Naive thymus-derived CD4-positive, alpha-beta T cell (primary cell): ENCODE results near the gene VWA5B2. TPM values are rescaled to one million over a fixed set of nuclear protein-coding genes. Genes with fewer than 3 reads are reported as not detected.

Experiments
- ATAC-seq: fragments of 150-1000 bp; cut with Tn5 transposase; 2 replicates; pipeline ENCODE4 v1.10.0; 2021; ENCODE audit warnings: mild to moderate bottlenecking, moderate library complexity
- CTCF ChIA-PET: fragments of 350-600 bp; sonication (Branson Sonifier 250); formaldehyde crosslinking; loops from one replicate; lab custom pipeline; 2021; ENCODE audit warnings: antibody characterized with exemption; lab: Charles Lee
- POLR2A ChIA-PET: fragments of 350-600 bp; sonication (Branson Sonifier 250); formaldehyde crosslinking; loops from one replicate; lab custom pipeline; 2021; ENCODE audit warnings: antibody characterized with exemption, inconsistent platforms; lab: Charles Lee
- DNase-seq, 9 donors: peaks; one replicate each; pipeline versions ENCODE4 v3.0.0 to v3.0.0-alpha.2; 2020 to 2022; ENCODE audit warnings: mixed read lengths in 1 of 9
- H3K27ac ChIP-seq: one replicate; pipeline ENCODE4 v1.7.0; 2013; ENCODE audit warnings: mild to moderate bottlenecking, low read depth, low read length, moderate library complexity
- H3K27me3 ChIP-seq, 2 donors: one replicate each; pipeline ENCODE4 v1.7.0; 2013; ENCODE audit warnings: low read length in 2 of 2, mild to moderate bottlenecking in 2 of 2, moderate library complexity in 2 of 2; ENCODE audit not compliant: control insufficient read depth in 2 of 2, insufficient read depth in 2 of 2
- H3K36me3 ChIP-seq, 3 experiments: 1 replicate in 2 of 3; 2 replicates in 1 of 3; pipeline ENCODE4 v1.7.0; 2013; ENCODE audit warnings: low read length in 3 of 3, mild to moderate bottlenecking in 3 of 3, moderate library complexity in 1 of 3; ENCODE audit not compliant: insufficient read depth in 3 of 3, control insufficient read depth in 2 of 3
- H3K4me1 ChIP-seq, 2 donors: one replicate each; pipeline ENCODE4 v1.7.0; 2013; ENCODE audit warnings: low read length in 2 of 2, mild to moderate bottlenecking in 2 of 2, moderate library complexity in 1 of 2; ENCODE audit not compliant: control insufficient read depth in 2 of 2, insufficient read depth in 2 of 2
- H3K4me3 ChIP-seq: 2 replicates; pipeline ENCODE4 v1.7.0; 2013; ENCODE audit warnings: mild to moderate bottlenecking, low read length
- H3K9me3 ChIP-seq, 3 experiments: 1 replicate in 2 of 3; 2 replicates in 1 of 3; pipeline ENCODE4 v1.7.0; 2013; ENCODE audit warnings: low read length in 3 of 3; ENCODE audit not compliant: control insufficient read depth in 2 of 3
- H3K27ac Mint-ChIP-seq, 9 donors: one replicate each; pipeline ENCODE4 v1.8.0; 2020 to 2022; ENCODE audit warnings: mixed read lengths in 9 of 9, mild to moderate bottlenecking in 8 of 9, moderate library complexity in 5 of 9, inconsistent platforms in 2 of 9
- H3K27me3 Mint-ChIP-seq, 5 donors: one replicate each; pipeline ENCODE4 v1.8.0; 2021 to 2022; ENCODE audit warnings: mixed read lengths in 5 of 5, mild to moderate bottlenecking in 1 of 5
- H3K36me3 Mint-ChIP-seq, 5 donors: one replicate each; pipeline ENCODE4 v1.8.0; 2020 to 2022; ENCODE audit warnings: mixed read lengths in 5 of 5, mild to moderate bottlenecking in 3 of 5, inconsistent platforms in 1 of 5
- H3K4me1 Mint-ChIP-seq, 7 donors: one replicate each; pipeline ENCODE4 v1.8.0; 2020 to 2022; ENCODE audit warnings: mixed read lengths in 7 of 7, mild to moderate bottlenecking in 3 of 7, inconsistent platforms in 1 of 7
- H3K4me3 Mint-ChIP-seq, 10 donors: one replicate each; pipeline ENCODE4 v1.8.0; 2020 to 2022; ENCODE audit warnings: mild to moderate bottlenecking in 10 of 10, mixed read lengths in 10 of 10, moderate library complexity in 6 of 10, inconsistent platforms in 2 of 10
- H3K9me3 Mint-ChIP-seq, 11 donors: one replicate each; pipeline ENCODE4 v1.8.0; 2020 to 2022; ENCODE audit warnings: mixed read lengths in 11 of 11, mild to moderate bottlenecking in 4 of 11, inconsistent platforms in 1 of 11, moderate library complexity in 1 of 11
- intact Hi-C, 2 donors: fragments of 100-400 bp; cut with micrococcal nuclease; formaldehyde crosslinking; loops; one replicate each; pipeline ENCODE4 v1.15.1; 2023
- polyA plus RNA-seq, 2 donors: library from polyadenylated mRNA; unstranded; fragments of 300-500 nt; fragmentation: Illumina TruSeq; gene quantifications; one replicate each; pipeline ENCODE4 v1.2.3, GENCODE V29; 2021
- total RNA-seq, 6 experiments: library from RNA in 5 of 6; stranded (reverse) in 5 of 6; gene quantifications; 1 replicate in 5 of 6; 2 replicates in 1 of 6; pipeline ENCODE4 v1.2.3 and lab custom pipeline; 2021 to 2026

The VWA5B2 gene
- total and polyA plus RNA-seq, 7 experiments from 2014 or later, result not detected

GRCh38 chr3:184233127-184233843 lies 3.9 kb downstream of the VWA5B2 start:
- ChIA-PET CTCF (no interaction called here), POLR2A (no interaction called here)
- peak overlapping the region in 1 of 10 donors; percentile 68 for H3K4me3 Mint-ChIP-seq
- H3K27me3 Mint-ChIP-seq, result peaks cover 30 to 39% (median 33%) of the 10 kb centered on the region in 5 donors
- ATAC-seq, result no peak
- Histone ChIP-seq H3K9me3 (no peaks in the 10 kb centered on the region), H3K36me3 (no peaks in the 10 kb centered on the region), H3K27ac (no peak overlapping the region), H3K4me3 (no peak overlapping the region), H3K27me3 (peaks cover 4 to 12% of the 10 kb centered on the region in 2 donors), H3K4me1 (peaks cover 0 to 5% of the 10 kb centered on the region in 2 donors)
- intact Hi-C loops, result no loop called here
- DNase-seq, result no peak
- H3K4me1 Mint-ChIP-seq, result peaks cover 8 to 14% (median 10%) of the 10 kb centered on the region in 7 donors
- no peaks in the 10 kb centered on the region for H3K9me3 Mint-ChIP-seq
- H3K36me3 Mint-ChIP-seq, result no peaks in the 10 kb centered on the region
- H3K27ac Mint-ChIP-seq, result no peak overlapping the region

GRCh38 chr3:184234224-184234623 lies 4.8 kb downstream of the VWA5B2 start:
- no peak overlapping the region for H3K27ac Mint-ChIP-seq
- ChIA-PET CTCF (no interaction called here), POLR2A (no interaction called here)
- DNase-seq, result no peak
- H3K27me3 Mint-ChIP-seq, result peaks cover 22 to 30% (median 24%) of the 10 kb centered on the region in 5 donors
- Histone ChIP-seq H3K4me1 (no peaks in the 10 kb centered on the region), H3K36me3 (no peaks in the 10 kb centered on the region), H3K9me3 (no peaks in the 10 kb centered on the region), H3K27ac (no peak overlapping the region), H3K27me3 (peaks cover 4 to 12% of the 10 kb centered on the region in 2 donors), H3K4me3 (no peak overlapping the region)
- intact Hi-C loops, result no loop called here
- peaks cover 0 to 2% (median 0%) of the 10 kb centered on the region in 11 donors for H3K9me3 Mint-ChIP-seq
- H3K4me3 Mint-ChIP-seq, result no peak overlapping the region
- ATAC-seq, result no peak
- H3K4me1 Mint-ChIP-seq, result peaks cover 4 to 11% (median 8%) of the 10 kb centered on the region in 7 donors
- no peaks in the 10 kb centered on the region for H3K36me3 Mint-ChIP-seq

- Histone ChIP-seq H3K36me3 (no peaks in the 10 kb centered on the region), H3K27me3 (peaks cover 4 to 9% of the 10 kb centered on the region in 2 donors), H3K27ac (no peak overlapping the region), H3K4me1 (no peaks in the 10 kb centered on the region), H3K9me3 (no peaks in the 10 kb centered on the region), H3K4me3 (no peak overlapping the region)
- Mint-ChIP-seq H3K4me1 (peaks cover 4 to 11% (median 8%) of the 10 kb centered on the region in 7 donors), H3K4me3 (no peak overlapping the region), H3K36me3 (no peaks in the 10 kb centered on the region), H3K27ac (no peak overlapping the region), H3K27me3 (peaks cover 22 to 28% (median 24%) of the 10 kb centered on the region in 5 donors), H3K9me3 (peaks cover 0 to 2% (median 0%) of the 10 kb centered on the region in 11 donors)
- intact Hi-C loops, result no loop called here
- no peak for DNase-seq
- no peak for ATAC-seq
- ChIA-PET POLR2A (no interaction called here), CTCF (no interaction called here)
These were observed 5.4 kb downstream of the VWA5B2 start for GRCh38 chr3:184234671-184235380.

- ChIA-PET CTCF (no interaction called here), POLR2A (no interaction called here)
- Histone ChIP-seq H3K27me3 (peaks cover 4 to 8% of the 10 kb centered on the region in 2 donors), H3K4me3 (no peak overlapping the region), H3K36me3 (no peaks in the 10 kb centered on the region), H3K4me1 (no peaks in the 10 kb centered on the region), H3K27ac (no peak overlapping the region), H3K9me3 (no peaks in the 10 kb centered on the region)
- H3K36me3 Mint-ChIP-seq, result no peaks in the 10 kb centered on the region
- peaks cover 22 to 28% (median 24%) of the 10 kb centered on the region in 5 donors for H3K27me3 Mint-ChIP-seq
- ATAC-seq (no peak), DNase-seq (no peak)
- intact Hi-C loops, result no loop called here
- H3K27ac Mint-ChIP-seq, result no peak overlapping the region
- peaks cover 0 to 2% (median 0%) of the 10 kb centered on the region in 11 donors for H3K9me3 Mint-ChIP-seq
- H3K4me3 Mint-ChIP-seq, result no peak overlapping the region
- peaks cover 4 to 11% (median 8%) of the 10 kb centered on the region in 7 donors for H3K4me1 Mint-ChIP-seq
These were observed 6.1 kb downstream of the VWA5B2 start for GRCh38 chr3:184235381-184236032.

GRCh38 chr3:184236033-184236410 lies 6.6 kb downstream of the VWA5B2 start:
- Mint-ChIP-seq H3K4me3 (no peak overlapping the region), H3K9me3 (peaks cover 0 to 2% (median 0%) of the 10 kb centered on the region in 11 donors), H3K27me3 (peaks cover 20 to 26% (median 21%) of the 10 kb centered on the region in 5 donors), H3K27ac (no peak overlapping the region), H3K4me1 (peaks cover 4 to 8% (median 6%) of the 10 kb centered on the region in 7 donors), H3K36me3 (no peaks in the 10 kb centered on the region)
- H3K4me3 ChIP-seq, result no peak overlapping the region
- DNase-seq, result no peak
- no peaks in the 10 kb centered on the region for H3K36me3 ChIP-seq
- H3K27me3 ChIP-seq, result peaks cover 4 to 6% of the 10 kb centered on the region in 2 donors
- intact Hi-C loops, result no loop called here
- ChIA-PET POLR2A (no interaction called here), CTCF (no interaction called here)
- no peak for ATAC-seq
- H3K4me1 ChIP-seq, result no peaks in the 10 kb centered on the region
- no peak overlapping the region for H3K27ac ChIP-seq
- no peaks in the 10 kb centered on the region for H3K9me3 ChIP-seq

- Mint-ChIP-seq H3K9me3 (peaks cover 0 to 2% (median 0%) of the 10 kb centered on the region in 11 donors), H3K27ac (no peak overlapping the region), H3K36me3 (no peaks in the 10 kb centered on the region), H3K4me3 (no peak overlapping the region), H3K4me1 (peaks cover 0 to 2% (median 0%) of the 10 kb centered on the region in 7 donors), H3K27me3 (peaks cover 14 to 20% (median 15%) of the 10 kb centered on the region in 5 donors)
- Histone ChIP-seq H3K36me3 (peaks cover 0 to 2% (median 0%) of the 10 kb centered on the region in 3 experiments), H3K27me3 (no peaks in the 10 kb centered on the region), H3K27ac (no peak overlapping the region), H3K4me1 (no peaks in the 10 kb centered on the region), H3K4me3 (no peak overlapping the region), H3K9me3 (no peaks in the 10 kb centered on the region)
- ATAC-seq, result no peak
- ChIA-PET POLR2A (no interaction called here), CTCF (no interaction called here)
- intact Hi-C loops, result no loop called here
- DNase-seq, result no peak
These were observed 7.3 kb downstream of the VWA5B2 start for GRCh38 chr3:184236636-184237035.
